Breast epithelium (tissue), 3 donors: ENCODE data around the gene AHRR.

ENCODE experiments used
- POLR2A ChIP-seq: fragments of 450-650 bp; IDR thresholded peaks from one replicate; pipeline ENCODE4 v1.6.1; 2016; ENCODE audit warnings: antibody characterized with exemption, mild to moderate bottlenecking, moderate library complexity
- POLR2AphosphoS5 ChIP-seq, 3 donors: sonication (generic); formaldehyde crosslinking; IDR thresholded peaks; one replicate each; pipeline ENCODE4 v1.6.1; 2017; ENCODE audit warnings: antibody characterized with exemption in 3 of 3
- TF ChIP-seq, protein P1 (sequence below), 3 donors: fragments of 450-650 bp; IDR thresholded peaks; one replicate each; pipeline ENCODE4 v1.5.1; 2016 to 2017; ENCODE audit warnings: antibody characterized with exemption in 3 of 3, mild to moderate bottlenecking in 3 of 3, moderate library complexity in 3 of 3

DNA sequence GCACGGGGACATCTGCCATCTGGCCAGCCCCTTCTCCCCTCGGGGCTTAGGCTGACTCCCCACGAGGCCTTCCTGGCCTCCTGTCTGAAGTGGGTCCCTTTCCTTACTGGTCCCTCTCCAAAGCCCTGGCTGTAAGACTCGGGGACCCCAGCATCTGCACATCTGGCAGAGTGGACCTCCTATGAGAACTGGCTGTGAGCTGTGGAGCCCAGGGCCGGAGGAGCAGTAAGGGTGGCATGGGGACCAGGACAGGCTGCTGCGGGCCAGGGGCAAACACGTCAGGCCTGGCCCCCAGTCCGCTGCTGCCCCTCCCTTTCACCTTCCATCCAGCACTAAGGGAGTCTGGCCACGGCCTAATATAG lies 155.3 kb downstream of the AHRR start:
- TF ChIP-seq, protein P1, sequence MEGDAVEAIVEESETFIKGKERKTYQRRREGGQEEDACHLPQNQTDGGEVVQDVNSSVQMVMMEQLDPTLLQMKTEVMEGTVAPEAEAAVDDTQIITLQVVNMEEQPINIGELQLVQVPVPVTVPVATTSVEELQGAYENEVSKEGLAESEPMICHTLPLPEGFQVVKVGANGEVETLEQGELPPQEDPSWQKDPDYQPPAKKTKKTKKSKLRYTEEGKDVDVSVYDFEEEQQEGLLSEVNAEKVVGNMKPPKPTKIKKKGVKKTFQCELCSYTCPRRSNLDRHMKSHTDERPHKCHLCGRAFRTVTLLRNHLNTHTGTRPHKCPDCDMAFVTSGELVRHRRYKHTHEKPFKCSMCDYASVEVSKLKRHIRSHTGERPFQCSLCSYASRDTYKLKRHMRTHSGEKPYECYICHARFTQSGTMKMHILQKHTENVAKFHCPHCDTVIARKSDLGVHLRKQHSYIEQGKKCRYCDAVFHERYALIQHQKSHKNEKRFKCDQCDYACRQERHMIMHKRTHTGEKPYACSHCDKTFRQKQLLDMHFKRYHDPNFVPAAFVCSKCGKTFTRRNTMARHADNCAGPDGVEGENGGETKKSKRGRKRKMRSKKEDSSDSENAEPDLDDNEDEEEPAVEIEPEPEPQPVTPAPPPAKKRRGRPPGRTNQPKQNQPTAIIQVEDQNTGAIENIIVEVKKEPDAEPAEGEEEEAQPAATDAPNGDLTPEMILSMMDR (IDR thresholded peaks at IDR 0.05) = no peak
- TF ChIP-seq POLR2AphosphoS5 (IDR thresholded peaks at IDR 0.05) (no peak), POLR2A (no peak)
